Measurements from ENCODE around the gene SKOR2. TPM values are rescaled to one million over a fixed set of nuclear protein-coding genes. Genes with fewer than 3 reads are reported as not detected.

SKOR2 gene
- total and polyA plus RNA-seq, 2 of the 4 experiments (the other 2 are of a cell fraction): not detected

DNA sequence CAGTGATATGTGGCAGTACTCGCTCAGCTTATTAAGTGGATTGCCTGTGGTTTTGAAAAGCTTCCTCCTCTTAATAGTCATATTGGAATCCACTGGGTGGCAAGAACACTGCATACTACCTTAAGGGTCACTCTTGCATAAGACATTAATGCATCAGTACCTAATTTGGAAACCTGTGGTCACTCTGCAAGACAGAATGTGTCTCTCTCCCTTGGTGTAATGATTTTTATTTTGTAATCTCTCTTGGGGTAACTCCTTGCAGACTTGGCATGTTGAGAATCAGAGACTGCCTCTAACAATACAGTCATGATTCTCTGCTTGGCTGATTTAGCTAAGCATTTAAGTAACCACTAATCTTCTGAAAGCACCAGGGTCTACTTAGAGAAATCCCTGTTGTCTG, 42.3 kb downstream of the SKOR2 start:
- no peaks in the 10 kb centered on the region for H3K79me1 ChIP-seq (ENCODE audit: low read depth in 1 of 2, low read length in 2 of 2)
- no peak overlapping the region for H3K27ac ChIP-seq (ENCODE audit: insufficient read depth, low read length)
- H3K36me3 ChIP-seq (ENCODE audit: control insufficient read depth, insufficient read depth, low read length): no peaks in the 10 kb centered on the region
- no peak overlapping the region for H3K23ac ChIP-seq (ENCODE audit: low read depth, low read length)
- no peak overlapping the region for H2BK120ac ChIP-seq (ENCODE audit: low read depth, low read length)
- no CpG with 5 or more reads among the region's 1 CpG for WGBS, 2 experiments (ENCODE audit: extremely low coverage in 2 of 2, insufficient read length in 1 of 2)
- no peak overlapping the region for H3K4ac ChIP-seq (ENCODE audit: low read depth, low read length)
- no peak overlapping the region for H3K14ac ChIP-seq (replicated peaks; ENCODE audit: low read depth, low read length)
- 0 out of 2 replicates have a peak, but pooled peaks cover 1% of the 10 kb centered on the region for H3K27me3 ChIP-seq (ENCODE audit: control insufficient read depth, insufficient read depth, low read length)
- H4K91ac ChIP-seq (ENCODE audit: insufficient read depth, low read depth, low read length): no peak overlapping the region
- in situ Hi-C loops (cut with MboI; ENCODE audit: low sequenced_read_pairs) (loop anchor here (5.0 kb wide), 1 partner anchor 107 kb away; no protein-coding TSS in a partner anchor), dilution Hi-C loops (cut with HindIII; ENCODE audit: low sequenced_read_pairs, unreplicated experiment) (no loop called here), intact Hi-C loops (cut with micrococcal nuclease) (no loop called here)
- POLR2A ChIA-PET (ENCODE audit: unreplicated experiment): no interaction called here
- no peak overlapping the region for H3K4me2 ChIP-seq (ENCODE audit: low read depth, low read length)
- no peak overlapping the region for H2BK15ac ChIP-seq (ENCODE audit: low read depth, low read length)
- TF ChIP-seq, protein P1, sequence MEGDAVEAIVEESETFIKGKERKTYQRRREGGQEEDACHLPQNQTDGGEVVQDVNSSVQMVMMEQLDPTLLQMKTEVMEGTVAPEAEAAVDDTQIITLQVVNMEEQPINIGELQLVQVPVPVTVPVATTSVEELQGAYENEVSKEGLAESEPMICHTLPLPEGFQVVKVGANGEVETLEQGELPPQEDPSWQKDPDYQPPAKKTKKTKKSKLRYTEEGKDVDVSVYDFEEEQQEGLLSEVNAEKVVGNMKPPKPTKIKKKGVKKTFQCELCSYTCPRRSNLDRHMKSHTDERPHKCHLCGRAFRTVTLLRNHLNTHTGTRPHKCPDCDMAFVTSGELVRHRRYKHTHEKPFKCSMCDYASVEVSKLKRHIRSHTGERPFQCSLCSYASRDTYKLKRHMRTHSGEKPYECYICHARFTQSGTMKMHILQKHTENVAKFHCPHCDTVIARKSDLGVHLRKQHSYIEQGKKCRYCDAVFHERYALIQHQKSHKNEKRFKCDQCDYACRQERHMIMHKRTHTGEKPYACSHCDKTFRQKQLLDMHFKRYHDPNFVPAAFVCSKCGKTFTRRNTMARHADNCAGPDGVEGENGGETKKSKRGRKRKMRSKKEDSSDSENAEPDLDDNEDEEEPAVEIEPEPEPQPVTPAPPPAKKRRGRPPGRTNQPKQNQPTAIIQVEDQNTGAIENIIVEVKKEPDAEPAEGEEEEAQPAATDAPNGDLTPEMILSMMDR (conservative IDR thresholded peaks at IDR 0.05; ENCODE audit: low read depth, low read length): no peak
- no peak overlapping the region for H3K56ac ChIP-seq (ENCODE audit: extremely low read depth, insufficient read depth, low read length)
- no peak overlapping the region for H3K9ac ChIP-seq (ENCODE audit: low read depth, low read length)
- no peak for DNase-seq
- no peak overlapping the region for H3K18ac ChIP-seq (ENCODE audit: low read depth, low read length)
- CTCF ChIA-PET: interaction anchor here (0.6 kb wide), 1 partner anchor 147 kb away, joined by 4 read pairs; no protein-coding TSS in a partner anchor
- no peak overlapping the region for H2BK5ac ChIP-seq (ENCODE audit: low read depth, low read length, poor library complexity, severe bottlenecking)
- no peak overlapping the region for H2AK5ac ChIP-seq (ENCODE audit: low read depth, low read length)
- no peak overlapping the region for H3K4me3 ChIP-seq (ENCODE audit: insufficient read depth, low read depth, low read length)
- no peak overlapping the region for H2AK9ac ChIP-seq (replicated peaks; ENCODE audit: low read depth, low read length, poor library complexity)
- no peak overlapping the region for H2AFZ ChIP-seq (replicated peaks; ENCODE audit: low read length, poor library complexity)
- H3K4me1 ChIP-seq (ENCODE audit: control insufficient read depth, insufficient read depth, low read length): no peaks in the 10 kb centered on the region
- H4K5ac ChIP-seq (ENCODE audit: low read depth, low read length): no peak overlapping the region
- no peaks in the 10 kb centered on the region for H4K20me1 ChIP-seq (ENCODE audit: insufficient read depth, low read length)
- no peaks in the 10 kb centered on the region for H3K9me1 ChIP-seq (ENCODE audit: insufficient read depth, low read length)
- no peak overlapping the region for H2BK20ac ChIP-seq (ENCODE audit: low read depth, low read length)
- BruUV-seq (replicated peaks): no TSS peak
- no peak for ATAC-seq (ENCODE audit: low read depth)
- H3K9me3 ChIP-seq (ENCODE audit: control insufficient read depth, insufficient read depth, low read length): no peaks in the 10 kb centered on the region
- no peak overlapping the region for H4K8ac ChIP-seq (ENCODE audit: low read depth in 2 of 2, low read length in 2 of 2)

Data from IMR-90 (cell line).